Stimulated activated naive CD4-positive, alpha-beta T cell treated with Interleukin-2 at 50 U/mL for 16 hours (primary cell): ENCODE data around the gene MYO15A.
A peak's percentile ranks its signal among the peaks of the same experiment; 100 is the strongest.

ENCODE experiments used
- DNase-seq: peaks from one replicate; lab custom pipeline; 2025; lab: John Stamatoyannopoulos, UW

The MYO15A gene

GRCh38 chr17:18108401-18109312 is at the start of gene MYO15A:
MYO15A (plus strand) TSS chr17:18108756; CDS start chr17:18118801, 10,045 bp downstream.
- DNase-seq: no peak

DNA sequence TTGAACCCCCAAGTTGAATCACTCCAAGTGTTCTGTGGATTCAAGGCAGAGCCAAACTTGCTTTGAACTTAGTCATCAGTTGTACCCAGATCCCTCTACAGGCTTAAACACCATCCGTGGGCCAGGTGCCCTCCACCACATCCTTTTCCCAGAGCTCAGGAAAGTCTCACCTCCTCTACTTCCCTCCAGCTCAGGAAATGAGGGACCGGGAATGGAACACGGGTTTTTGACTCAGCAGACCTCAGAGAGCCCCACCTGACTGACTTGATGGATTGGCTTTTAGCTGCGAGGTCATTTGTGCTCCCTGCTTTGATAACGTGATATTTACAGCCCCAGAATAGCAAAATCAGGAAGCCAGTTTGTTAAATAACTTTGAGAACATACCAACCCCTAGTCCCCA is 49.3 kb upstream of the MYO15A start:
- no peak for DNase-seq

DNA sequence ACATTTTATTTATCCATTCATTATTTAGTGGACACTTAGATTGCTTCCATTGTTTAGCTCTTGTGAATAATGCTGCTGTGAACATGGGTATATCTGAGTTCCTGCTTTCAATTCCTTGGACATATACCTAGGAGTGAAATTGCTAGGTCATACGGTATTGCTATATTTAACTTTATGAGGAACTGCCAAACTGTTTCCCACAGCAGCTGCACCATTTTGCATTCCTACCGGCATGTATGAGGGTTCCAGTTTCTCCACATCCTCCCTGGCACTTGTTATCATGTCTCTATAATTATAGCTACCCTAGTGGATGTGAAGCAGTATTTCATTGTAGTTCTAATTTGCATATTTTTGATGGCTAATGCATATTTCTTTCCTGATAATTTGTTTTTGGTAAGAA is 44.5 kb upstream of the MYO15A start:
- DNase-seq: no peak

DNA sequence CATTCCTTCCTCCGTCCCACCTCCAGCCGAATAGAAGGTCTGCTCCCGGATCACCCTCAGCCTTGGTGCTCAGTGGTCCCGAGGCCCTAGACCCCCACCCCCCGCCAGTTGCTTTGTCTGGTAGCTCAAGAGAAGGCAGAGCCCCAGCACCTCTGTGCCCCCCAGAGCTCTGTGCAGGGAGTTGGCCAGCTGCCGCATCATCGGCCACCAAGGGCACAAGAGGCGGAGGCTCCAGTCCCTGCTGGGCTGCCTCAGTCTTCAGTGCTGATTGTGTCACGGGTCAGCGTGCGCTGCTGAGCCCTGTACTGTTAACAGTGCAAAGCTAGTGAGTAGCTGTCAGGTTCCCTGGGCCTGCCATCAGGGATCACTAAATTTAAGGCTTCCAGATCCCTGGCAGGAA is 43.0 kb upstream of the MYO15A start:
- no peak for DNase-seq

DNA sequence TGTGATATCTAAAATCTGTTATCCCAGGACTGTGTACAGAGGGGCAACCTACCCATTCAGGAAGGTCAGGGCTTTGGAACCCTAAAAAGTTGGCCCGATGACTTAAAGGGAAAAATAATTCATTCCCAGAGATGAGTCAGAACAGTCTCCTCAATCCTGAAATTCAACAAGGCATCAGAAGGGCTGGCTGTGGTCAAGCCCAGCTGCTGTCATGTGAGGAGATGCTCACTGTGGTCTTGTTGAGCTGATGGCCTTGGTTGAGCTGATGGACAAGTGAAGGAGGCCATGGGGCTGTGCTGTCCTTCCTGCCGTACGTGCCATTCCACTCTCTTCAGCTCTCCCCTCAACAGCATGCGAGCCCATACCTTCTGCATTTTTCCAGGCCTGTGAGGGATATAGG is 41.7 kb upstream of the MYO15A start:
- DNase-seq: no peak

- DNase-seq: no peak
Observed at GRCh38 chr17:18069101-18069500, 39.5 kb upstream of the MYO15A start.

DNA sequence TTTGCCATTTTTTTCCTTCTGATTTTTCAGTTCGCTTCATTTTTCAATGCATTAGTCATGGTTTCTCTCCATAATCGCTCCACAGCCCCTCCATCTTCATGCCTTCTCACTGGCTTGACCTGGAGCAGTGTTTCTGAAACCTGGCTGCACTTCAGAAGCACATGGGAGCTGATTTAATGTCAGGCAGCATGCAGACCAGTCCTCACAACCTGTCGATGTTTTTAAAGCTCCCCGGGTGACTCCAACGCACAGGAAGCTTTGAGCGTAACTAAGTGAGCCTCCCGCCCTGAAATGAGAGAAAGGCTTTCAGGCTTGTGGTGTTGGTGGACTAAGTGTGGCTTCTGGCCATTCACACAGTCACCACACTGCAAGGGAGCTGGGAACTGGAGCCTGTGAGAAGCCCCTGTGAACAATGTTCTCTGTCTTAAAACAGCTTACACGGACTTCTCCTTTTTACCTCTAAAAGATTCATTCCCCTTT is 37.7 kb upstream of the MYO15A start:
- DNase-seq: no peak

DNA sequence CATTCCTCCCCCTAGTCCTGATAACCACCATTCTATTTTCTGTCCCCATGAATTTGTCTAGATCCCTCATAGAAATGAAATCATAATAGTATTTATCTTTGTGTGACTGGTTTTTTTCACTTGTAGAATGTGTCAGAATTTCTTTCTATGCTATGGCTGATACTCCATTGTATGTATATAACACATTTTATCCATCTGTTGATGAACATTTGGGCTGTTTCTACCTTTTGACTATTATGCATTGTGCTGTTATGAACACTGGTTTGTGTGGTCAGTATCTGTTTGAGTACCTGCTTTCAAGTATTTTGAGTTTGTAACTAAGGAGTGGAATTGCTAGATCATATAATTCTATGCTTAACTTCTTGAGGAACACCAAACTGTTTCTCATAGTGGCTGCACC is 36.8 kb upstream of the MYO15A start:
- no peak for DNase-seq

DNA sequence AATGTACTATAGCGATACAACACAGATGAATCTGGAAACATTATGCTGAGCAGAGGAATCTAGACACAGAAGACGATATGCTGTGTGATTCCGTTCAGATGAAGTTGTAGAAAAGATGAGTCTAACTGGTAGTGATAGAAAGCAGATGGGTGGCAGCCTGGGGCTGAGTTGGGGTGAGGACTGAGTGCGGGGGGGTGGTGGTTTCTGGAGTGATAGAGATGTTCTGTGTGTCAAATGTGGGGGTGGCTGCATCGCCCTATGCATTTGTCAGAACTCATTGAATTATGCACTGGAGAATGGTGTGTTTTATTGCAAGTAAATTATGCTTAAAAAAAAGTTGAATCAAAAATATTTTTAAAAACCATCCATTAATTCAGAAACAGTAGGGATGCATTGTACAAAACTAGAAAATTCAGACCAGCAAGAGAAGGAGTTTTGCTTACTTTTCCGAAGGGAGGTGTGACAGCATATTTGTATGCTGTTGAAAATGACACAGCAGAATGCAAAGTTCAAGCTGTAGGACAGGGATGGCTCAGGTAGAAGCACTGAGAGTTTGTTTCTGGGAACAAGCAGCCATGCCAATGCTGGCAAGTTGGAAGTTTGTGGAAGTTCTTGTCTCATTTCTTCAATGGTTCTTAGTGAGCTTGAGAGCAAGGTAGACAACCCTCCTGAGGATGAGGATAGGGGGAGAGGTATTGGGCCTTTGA is 33.8 kb upstream of the MYO15A start:
- no peak for DNase-seq

DNA sequence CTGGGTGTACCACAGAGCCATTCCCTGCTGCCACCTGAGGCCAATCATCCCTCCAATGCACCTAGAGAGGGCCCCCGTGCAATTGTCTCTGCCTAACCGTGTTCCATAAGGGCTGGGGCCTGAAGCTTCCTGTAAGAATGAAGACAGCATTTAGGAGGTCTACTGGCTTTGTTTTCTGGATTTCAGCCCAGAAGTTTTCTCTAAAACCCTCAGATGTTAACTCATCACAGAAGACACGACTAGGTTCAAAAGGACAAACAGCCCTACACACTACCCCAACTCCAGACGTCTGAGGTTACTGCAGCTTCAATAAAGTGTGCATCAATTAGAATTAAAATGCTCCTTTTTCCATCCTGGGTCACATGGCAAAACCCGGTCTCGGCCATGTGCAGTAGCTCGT is 31.6 kb upstream of the MYO15A start:
- no peak for DNase-seq

GRCh38 chr17:18079543-18079942 is 29.0 kb upstream of the MYO15A start:
- no peak for DNase-seq

GRCh38 chr17:18084256-18084655 is 24.3 kb upstream of the MYO15A start:
- no peak for DNase-seq

DNA sequence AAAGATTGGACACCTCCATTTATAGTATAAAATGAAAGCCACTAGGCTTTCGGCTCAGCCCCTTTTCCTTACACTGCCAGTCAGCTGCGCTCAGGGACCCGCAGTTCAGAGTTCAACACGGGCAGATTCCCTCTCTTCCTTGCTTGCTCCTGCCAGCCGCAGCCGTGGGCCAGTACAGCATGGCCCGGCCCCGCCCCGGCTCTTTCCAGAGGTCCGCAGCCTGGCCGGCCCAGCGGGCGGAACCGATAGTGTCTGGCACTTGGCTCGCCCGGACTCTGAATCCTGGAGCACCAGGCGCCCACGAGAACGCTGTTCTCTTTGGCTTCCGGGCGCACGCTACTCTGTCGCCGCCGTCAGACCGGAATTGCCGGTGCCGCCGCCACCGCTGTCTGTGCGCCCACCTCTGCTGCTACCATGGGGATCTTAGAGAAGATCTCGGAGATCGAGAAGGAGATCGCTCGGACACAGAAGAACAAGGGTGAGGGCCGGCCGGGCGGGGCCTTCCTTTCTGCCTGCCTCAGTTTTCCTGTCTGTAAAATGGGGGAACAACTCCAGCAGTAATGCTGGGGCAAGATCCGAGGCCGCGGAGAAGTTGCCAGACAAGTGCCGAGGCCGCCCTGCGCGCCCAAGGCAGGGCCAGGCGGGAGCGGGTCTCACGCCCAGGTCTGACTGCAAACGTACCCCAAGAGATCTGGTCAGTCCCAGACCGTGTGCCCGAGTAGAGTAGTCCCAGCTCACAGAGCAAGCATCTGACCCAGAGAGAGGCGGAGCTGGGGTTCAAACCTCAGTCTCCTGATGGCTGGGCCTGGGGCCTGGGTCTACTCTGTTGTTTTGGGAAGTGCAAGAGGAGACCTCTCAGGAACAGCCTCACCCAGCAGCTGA is 20.7 kb upstream of the MYO15A start, which contains the start of gene DRG2:
DRG2 (plus strand) TSS at position 339 of the 882 bp plus-strand sequence; CDS start at position 415, 76 bp downstream.
- DNase-seq: peak; percentile 81

- DNase-seq: no peak
Observed at GRCh38 chr17:18089613-18090012, 18.9 kb upstream of the MYO15A start.

GRCh38 chr17:18093616-18094408 is 14.7 kb upstream of the MYO15A start:
- no peak for DNase-seq

- no peak for DNase-seq
Observed at GRCh38 chr17:18094409-18094807, 14.1 kb upstream of the MYO15A start.

DNA sequence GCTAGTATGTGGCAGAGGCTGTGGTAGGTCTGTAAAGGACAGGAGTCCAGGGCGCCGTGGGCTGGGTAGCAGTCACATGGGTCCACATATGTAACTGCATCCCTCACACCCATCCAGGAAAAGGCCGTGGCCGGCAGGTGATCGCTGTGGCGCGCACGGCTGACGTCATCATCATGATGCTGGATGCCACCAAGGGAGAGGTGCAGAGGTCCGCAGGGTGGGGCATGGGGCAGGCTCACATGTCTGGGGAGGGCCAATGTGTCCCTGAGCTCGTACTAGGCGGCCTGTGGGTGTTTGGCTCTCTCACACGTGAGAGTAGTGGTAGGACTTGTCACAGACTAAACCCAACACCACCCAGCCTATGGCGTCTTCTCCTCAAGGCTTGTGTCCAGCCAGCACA is 9.0 kb upstream of the MYO15A start:
- no peak for DNase-seq

GRCh38 chr17:18100616-18101015 is 7.9 kb upstream of the MYO15A start:
- no peak for DNase-seq

DNA sequence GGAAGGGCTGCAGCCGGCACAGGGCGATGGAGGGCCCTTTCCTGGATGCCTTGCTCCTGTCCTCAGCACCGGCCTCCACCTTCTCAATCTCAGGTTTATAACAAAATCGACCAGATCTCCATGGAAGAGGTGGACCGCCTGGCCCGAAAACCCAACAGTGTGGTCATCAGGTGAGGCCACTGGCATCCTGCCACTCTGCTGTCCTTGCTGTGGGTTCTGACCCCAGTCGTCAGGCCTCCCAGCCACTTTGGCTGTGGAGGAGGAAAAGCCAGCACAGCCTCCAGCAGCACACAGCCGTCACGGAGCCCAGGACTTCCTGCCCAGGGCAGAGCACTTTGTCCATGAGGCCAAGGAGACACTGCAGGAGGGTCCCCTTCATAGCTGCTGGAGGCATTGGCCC is 6.7 kb upstream of the MYO15A start:
- no peak for DNase-seq

DNA sequence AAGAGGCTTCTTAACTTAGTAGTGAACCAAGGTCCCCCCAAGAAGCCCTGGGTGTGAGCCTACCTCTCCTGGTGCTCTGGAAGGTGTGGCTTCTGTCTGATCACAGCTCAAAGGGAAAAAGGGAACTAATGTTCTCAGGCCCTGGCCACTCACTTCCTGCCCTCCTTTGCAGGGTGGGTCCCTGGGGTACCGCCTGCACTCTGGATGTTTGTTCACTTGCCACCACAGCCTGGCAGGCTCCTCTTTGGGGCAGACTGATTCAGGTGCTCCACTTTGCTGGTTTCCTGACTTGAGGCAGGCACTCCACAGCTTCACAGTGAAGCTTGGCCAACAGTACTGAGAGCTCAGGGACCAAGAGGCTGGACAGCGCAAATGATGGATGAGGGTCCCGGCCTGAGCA is 5.9 kb upstream of the MYO15A start:
- DNase-seq: no peak

DNA sequence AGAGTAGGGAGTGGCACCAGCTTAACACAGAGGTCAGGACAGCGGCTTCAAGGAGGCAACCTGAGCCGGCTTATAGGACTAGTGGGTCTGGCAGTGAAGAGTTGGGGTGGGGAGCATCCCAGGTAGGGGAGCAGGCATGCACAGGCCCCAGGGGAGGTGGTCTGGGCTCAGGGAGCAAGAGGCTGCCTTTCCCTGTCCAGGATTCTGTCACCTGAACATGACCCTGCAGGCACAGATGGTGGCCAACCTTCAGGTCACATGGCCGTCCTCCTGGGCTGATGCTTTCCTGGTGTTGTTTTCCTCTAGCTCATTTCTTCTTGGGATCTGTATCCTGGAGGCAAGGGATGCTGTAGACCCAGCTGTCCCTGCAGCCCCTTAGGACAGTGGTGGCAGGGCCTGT is 3.5 kb upstream of the MYO15A start:
- DNase-seq: no peak
